Measurements from ENCODE around the gene SH3RF3.
"Not testable (repeated sequence)": the region's sequence is repeated elsewhere in the genome, so short reads cannot be mapped to it uniquely, and the experiment has no call there.

The SH3RF3 gene

DNA sequence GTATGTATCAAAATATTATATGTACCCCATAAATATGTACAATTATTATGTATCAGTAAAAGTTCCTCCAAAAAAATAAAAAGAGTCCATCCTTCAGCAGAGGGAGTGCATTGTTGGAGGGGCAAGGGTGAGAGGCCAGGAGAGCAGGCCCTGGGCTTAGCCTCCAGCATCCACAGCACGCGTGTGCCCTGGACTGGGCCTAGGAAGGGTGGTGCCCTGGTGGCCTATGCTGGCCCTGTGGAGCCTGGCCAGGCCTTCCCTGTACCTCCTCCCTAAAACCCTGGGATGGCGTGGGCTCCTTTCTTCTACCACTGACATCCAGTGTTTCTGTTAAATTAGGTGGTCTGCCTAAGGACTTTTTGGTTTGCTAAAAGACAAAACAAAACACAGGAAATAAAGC, 93.4 kb downstream of the SH3RF3 start:
- DNase-seq = no peak

DNA sequence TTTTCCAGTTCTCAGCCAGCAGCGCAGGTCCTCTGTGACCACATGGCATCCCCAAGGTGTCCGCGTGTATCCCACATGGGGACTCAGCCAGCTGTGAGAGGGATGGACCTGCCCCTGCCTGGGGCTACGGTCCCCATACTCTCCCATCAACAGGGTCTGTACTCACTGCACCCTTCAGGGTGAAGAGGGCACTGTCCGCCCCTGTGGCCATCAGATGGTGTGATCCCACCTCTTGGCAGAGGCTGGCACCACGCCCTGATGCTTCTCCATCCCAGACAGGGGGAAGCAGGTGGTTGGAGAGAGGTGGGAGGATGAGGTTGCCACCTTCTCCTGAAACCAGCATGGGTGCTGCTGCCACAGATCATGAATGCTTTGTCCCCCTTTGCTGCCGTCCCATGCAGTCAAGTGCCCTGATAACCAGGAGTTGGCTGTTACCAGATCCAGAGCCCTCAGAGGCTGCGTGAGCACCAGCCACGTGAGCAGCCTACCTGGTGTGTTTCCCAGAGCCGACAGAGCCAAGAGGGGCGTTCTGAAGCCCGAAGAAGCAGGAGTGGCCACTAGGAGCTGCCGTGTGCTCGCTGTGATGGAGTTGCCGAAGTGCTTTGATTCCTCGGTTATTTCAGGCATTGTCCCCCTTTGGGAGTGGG, 93.9 kb downstream of the SH3RF3 start:
- no peak for DNase-seq

DNA sequence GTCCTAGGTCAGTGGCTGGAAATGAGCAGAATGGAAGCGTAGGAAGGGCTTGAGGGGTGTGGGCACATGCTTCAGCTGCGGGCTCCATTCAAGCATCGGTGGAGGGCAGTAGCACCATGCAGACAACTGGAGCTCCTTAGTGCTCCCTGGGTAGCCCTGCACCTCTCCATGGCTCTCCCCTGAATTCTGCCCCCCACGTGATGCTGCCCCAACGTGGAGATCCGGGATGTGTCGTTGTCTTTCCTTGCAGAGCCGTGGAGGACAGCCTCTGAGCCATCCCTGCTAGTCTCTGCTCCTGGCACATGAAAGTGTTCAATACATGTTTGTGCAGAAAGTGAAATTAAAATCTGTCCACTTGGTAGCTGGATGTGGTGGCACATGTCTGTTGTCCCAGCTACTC, 94.5 kb downstream of the SH3RF3 start:
- DNase-seq = no peak

DNA sequence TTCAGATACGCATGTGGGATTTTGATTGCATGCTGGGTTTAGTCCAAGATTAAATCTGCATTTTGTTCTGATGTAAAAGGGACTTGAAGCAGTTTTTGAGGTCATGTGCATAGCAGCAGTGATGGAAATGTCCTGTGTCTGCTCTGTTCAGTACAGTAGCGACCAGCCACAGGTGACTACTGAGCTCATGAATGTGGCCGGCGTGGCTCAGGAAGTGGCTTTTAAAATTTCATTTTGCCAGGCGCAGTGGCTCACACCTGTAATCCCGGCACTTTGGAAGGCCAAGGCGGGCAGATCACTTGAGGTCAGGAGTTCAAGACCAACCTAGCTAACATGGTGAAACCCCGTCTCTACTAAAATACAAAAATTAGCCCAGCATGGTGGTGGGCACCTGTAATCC, 95.3 kb downstream of the SH3RF3 start:
- not testable (repeated sequence) for DNase-seq

DNA sequence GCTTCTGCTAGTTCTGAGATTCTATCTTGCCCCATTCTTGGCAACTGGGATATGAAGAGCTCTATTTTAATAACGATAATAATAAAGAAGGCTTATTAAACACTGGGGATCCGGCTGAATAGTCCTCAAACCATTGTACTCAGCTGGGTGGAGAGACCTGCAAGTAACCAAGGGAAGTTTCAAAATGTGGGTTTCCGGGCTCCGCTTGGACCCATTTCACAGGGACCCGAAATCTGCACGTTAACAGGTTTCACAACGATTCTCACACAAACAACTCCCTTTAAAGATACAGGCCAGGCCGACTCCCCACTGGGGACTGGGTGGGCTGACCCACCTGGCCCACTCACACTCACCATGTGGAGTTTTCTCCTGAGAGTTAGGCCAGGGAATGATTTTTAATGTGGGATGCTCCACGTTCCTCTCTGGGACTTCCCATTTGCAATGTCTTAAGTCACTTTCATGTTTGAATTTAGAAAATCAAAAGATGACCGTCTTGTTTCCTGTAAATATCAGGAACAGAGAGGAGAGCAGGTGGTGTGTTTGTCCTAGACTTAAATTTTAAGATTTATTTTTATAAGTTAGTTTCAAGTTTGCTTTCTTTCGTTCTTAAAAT, 96.3 kb downstream of the SH3RF3 start:
- DNase-seq = no peak

DNA sequence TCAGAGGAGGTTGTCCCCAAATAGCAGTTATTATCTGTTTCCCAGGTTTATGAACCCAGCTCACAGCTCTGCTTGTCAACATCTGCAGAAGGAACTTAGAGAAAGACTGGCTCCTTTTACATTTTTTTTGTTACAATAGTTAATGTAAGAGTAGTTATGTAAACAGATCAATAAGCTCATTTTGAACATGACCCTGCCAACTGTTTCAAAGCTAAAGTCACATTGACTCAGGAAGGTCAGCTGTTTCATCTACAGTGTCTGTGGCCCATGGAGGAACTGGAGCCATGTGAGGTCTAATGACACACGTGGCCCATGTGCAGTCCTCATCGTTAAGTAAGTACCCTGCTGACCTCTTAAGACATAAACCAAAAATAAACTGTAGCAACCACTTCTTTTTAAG, 97.1 kb downstream of the SH3RF3 start:
- DNase-seq = no peak

DNA sequence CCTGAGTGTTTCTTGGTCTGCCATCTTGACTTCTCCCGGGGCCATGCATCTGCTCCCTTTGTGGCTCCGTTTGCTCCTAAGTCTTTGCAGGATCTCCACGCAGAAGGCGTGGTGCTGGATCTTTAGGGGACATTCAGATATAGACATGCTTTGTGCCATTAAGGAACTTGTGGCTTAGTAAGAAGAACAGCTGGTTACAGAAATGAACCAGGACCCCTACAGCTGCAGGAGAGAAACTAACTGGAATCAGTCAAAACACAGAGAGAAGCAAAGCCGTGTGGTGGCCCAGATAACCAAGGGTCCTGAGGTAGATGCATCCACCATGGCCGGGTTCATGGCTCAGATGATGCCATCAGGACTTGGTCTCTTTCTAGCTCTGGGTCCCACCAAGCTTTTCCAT, 97.6 kb downstream of the SH3RF3 start:
- no peak for DNase-seq

DNA sequence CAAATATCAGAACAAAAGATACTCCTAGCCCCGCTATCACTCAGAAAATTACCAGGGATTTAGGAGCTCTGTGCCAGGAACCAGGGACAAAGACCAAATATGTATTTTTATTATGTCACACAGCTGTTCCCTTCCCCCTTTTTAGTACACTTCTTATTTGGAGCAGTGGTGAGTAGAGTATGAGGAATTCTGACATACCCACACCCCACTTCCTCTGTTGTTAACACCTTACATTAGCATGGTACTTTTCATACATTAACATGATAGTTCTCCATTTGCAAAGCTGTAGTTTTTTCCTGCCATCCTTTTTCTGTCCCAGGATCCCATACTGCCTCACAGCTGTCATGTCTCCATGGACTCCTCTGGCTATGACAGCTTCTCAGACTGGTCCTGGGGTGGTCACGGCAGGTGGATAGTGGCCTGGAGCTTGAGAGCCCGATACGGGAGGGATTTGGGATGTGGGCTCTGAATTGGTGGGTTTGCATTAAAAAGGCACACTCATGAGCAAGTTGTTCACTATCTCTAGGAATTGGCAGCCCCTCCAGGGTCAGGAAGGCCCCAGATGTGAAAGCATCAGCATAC, 100.2 kb downstream of the SH3RF3 start:
- DNase-seq = no peak

DNA sequence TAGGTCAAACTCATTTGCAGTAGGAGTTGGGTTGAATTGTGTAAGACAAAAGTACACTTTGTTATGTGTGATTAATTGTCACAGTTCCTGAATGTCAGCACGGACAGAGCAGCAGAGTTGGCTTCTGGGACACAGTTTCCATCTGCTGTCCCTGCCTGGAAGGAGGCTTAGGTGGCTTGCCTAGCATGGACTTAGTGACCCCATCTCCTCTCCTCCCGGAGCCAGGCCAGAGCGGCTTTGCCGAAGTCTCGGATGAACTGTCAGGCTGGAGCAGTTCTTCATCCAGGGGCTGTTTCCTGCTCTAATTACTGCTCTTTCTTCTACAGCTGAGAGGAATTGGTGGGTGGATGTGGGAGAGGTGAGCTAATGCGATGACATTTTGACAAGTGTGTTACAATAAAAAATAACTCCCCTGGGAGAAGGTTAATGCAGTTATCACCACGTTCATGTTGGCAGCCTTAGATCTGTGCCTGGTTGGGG, 102.0 kb downstream of the SH3RF3 start:
- DNase-seq = no peak

DNA sequence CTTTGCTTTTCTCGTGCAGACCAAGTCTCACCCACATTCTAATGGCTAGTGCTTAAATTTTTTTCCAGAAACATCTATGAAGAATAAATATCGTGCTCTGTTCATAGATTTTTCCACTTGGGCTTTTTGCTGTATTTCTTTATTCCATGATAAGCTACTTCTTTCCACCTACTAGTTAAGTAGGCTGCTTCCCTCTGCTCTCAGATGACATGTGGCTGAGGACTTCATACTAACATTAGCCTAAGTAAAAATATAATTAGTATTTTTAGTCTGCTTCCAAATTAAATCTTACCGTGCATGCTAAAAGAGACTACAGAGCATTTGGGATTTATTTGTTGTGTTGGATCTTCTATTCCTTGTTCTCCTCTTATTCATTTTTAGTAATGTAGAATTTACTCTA, 102.4 kb downstream of the SH3RF3 start:
- no peak for DNase-seq

DNA sequence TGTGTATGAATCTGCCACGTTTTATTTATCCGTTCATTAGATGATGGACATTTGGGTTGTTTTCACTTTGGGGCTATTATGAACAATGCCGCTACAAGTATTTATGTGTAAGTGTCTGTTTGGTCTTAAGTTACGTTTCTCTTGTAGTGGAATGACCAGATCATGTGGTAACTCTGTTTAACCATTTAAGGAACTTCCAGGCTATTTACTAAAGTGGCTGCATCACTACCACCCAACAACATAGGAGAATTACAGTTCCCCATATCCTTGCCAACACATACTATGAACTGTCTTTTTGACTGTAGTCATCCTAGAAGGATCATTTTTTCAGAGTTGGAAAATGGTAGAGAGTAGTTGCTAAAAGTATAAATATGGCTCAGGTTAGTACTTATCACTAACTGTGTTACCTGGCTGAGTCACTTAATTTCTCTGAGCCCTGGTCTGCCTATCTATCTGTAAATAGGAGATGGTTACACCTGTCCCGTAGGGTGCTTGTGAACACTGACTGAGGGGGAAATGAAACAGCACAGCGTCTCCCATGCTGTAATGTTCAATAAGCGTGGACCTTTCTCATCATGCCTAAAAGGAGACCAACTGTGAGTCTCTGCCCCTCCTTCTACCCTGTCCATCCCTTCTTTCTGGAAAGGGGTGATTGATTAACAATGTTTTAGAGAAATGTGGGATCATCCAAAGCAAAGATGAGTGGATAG, 103.1 kb downstream of the SH3RF3 start:
- DNase-seq = no peak

DNA sequence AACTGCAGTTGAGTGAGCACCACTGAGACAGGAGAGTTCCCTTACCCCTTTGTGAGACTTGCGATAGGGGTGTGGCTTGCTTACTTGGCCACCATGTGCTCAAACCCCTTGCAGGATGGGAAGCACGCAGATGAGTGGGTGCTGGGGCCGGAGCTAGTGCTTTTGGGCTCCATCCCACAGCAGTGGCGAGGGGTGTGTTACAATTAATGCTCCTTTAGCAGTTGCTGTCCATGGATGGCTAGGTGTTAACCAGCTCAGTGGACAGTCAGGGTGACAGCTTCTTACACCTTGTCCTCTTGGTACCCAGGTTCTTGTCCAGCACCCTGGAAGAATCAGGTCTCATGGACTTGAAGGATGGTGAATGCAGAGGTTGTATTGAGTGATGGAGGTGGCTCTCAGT, 103.9 kb downstream of the SH3RF3 start:
- no peak for DNase-seq

DNA sequence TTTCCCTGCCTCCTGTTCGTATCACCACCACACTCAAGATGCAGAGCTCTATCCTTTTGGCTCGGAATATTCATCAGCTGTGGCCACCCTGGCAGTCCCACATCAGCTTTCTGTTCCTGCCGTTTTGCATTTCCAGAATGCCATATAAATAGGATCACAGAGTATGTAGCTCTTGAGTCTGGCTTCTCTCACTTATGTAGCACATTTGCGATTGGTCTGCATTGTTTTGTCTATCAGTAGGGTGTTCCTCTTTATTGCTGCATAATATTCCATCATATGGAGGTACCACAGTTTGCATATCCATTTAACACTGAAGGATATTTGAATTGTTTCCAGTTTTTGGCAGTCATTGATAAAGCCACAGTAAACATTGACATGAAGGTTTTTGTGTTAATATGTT, 104.6 kb downstream of the SH3RF3 start:
- no peak for DNase-seq

DNA sequence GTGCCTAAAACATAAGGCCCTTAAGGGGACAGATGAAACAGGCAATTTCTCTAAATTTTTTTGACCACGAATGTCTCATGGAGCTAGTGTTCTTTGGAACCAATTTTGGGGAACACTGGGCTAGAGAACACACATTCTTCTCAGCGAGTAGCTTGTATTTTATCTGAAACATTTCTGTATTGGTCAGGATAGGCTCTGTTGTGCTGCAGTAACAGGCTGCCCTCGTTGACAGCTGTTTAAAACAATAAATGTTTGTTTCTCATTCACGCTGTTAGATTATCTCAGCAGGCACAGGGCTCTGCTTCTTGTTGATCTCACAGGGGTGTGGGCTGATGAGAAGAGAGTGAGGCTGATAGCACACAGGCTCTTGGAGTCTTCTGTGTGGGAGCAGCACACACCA, 105.3 kb downstream of the SH3RF3 start:
- no peak for DNase-seq

DNA sequence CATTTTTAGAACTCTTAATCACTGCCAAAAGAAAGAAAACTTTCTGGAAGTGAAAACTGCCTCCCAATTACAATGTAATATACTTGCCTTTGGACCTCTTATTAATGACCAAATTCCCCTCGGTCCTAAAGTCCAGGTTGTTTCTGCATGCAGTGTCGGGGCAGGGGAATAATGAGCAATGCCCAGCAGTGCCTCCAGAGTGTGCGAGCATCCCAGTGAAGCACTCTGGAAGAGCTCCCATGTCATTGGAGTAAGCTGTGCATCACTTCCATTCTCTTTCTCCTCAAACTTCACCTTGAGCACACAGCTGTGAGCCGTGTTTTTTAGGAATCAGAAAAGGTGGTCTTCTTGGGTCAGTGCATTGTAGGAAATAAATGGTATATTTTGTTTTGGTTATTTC, 107.1 kb downstream of the SH3RF3 start:
- DNase-seq = no peak

DNA sequence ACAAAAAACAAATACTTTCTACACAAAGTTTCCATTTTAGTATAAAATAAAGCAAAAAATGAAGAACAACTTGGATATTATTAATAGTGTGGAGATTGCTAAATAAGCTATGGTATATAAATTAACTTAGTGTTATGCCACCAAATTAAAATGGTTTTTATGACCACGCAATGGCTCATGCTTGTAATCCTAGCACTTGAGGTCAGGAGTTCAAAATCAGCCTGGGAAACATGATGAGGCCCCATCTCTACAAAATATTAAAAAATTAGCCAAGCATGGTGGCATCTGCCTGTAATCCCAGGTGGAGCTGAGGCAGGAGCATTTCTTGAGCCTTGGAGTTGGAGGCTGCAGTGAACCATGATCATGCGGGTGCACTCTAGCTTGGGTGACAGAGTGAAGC, 108.8 kb downstream of the SH3RF3 start:
- no peak for DNase-seq

DNA sequence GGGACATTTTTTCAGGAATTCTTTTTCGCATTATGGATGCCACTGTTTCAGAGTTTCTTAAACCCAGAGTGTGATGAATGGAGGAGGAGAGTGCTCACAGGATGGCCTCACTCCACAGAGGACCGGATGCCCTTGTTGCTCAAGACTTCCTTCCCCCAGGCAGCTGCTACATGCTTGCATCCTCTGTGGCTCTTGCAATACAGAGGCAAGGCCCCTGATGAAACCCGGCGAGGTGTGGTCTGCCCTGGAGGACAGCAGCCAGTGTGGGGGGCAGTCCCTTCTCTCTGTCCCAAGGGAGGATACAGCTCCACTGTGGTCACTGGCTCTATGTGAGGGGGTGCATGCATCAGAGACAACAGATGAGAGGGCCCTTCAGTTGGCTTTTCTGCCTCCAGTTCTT, 109.6 kb downstream of the SH3RF3 start:
- no peak for DNase-seq

DNA sequence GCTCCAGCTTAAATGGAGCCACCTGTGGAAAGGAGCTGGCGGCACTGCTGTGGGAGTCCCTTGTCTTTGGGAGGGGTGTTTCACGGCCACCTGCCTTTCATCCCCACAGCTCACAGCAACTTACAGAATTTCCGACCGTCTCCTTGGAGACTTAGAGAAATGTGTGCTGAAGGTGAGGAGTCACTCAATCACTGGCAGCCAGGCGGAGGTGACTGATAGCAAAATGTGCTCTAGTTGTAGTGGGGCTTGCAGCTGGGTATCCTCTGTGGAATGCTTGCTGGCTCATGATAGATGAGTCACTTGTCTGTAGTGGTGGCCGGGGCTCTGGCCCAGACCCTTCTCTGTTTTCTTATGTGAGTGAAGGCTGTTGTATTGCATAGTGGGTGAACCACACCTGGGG, 110.7 kb downstream of the SH3RF3 start:
- no peak for DNase-seq

DNA sequence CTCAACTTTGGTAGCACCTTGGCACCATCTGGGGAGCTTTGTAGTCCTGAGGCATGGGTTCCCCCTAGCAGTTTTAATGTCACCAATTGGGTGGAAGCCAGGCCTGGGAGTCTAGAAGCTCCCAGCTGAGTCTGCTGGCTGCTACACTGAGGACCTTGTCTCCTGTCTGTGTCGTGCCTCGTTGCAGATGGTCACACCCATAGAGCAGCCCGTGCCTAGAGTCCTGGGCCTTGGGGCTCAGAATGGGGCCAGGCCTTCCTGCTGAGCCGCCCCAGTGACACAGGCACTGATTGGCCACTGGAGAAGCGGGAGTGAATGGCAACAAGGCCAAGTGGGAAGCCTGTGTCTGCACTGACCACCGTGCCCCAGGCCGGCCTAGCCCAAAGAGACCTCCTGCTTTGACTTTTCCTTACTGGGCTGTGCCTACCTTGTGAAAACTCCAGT, 113.2 kb downstream of the SH3RF3 start:
- DNase-seq = no peak

DNA sequence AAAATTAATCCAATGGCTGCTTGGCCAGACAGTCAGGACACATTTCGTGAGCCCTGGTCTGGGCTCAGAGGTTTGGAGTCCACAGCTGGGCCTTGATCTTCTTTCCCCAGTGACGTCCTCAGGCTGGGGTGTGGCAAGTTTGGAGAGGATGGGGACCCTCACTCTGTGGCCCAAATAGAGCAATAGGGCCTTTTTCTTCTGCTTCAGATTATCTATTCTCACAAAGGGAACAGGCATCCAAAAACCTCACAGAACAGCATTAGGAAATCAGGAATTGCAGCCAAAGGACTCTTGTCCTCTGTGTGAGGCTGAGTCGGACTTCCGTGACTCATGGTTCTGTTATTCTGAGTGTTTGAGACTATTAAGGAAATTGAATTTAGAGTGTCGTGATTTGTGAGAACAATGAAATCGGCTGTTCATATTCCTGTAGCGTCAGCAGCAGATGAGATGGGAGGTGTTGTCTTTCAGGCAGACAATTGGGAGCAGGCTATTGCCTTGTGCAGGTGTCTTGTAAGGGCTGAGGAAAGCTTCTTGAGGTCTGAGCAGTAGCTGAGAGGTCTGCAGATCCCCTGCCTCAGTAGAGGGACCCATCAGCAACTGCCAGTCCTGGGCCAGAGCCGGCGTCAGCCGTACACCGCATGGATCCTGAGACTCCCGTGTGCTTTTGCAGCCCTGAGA, 113.8 kb downstream of the SH3RF3 start:
- DNase-seq = no peak

DNA sequence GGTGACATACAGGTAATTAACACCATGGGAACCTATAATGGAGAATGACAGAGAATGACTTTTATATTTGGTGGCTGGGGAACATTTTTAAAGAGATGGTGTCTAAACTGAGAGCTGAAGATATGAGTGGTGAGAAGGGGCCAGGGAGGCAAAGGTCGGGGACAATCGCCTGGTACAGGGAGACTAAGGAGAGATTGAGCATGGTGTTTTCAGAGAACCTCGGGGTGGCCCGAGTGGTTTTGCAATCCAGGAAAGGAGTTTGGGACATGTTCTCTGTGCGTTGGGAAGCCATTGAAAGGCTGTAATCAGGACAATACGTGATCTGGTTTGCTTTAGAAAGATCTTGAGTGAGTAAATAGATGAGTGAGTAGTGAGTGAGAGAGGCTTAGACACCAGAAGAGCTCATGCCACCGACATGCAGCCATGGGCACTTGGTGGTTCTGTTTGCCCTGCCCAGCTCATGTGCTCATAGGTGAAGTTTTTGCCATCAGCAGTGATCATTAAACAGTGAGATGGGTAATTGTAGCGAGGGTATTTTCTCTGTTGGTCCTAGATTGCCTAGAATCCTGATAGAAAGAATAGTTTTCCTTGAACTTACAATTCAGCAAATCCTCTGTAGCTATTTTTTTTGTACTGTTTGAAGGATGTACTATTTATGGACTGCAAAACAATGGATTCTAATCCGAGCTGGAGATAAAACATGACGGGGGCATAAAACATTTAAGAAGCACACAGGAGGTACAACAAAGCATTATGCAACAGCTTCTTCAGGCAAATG, 114.7 kb downstream of the SH3RF3 start:
- no peak for DNase-seq

DNA sequence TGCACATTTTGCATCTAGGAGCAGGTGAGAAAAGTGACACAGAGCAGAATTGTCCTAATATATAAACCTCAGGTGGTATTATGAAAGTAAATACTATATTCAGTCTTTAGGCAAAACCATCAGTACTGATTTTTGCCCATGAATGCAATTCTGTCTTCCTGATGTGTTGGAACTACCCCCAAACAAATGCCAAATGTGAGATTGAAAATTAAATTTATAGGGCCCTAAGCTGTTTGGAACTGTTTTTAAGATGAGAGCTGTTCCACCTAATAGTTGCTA, 115.2 kb downstream of the SH3RF3 start:
- DNase-seq = no peak
